Measurements from ENCODE around the gene TSEN54.

Gene TSEN54

DNA sequence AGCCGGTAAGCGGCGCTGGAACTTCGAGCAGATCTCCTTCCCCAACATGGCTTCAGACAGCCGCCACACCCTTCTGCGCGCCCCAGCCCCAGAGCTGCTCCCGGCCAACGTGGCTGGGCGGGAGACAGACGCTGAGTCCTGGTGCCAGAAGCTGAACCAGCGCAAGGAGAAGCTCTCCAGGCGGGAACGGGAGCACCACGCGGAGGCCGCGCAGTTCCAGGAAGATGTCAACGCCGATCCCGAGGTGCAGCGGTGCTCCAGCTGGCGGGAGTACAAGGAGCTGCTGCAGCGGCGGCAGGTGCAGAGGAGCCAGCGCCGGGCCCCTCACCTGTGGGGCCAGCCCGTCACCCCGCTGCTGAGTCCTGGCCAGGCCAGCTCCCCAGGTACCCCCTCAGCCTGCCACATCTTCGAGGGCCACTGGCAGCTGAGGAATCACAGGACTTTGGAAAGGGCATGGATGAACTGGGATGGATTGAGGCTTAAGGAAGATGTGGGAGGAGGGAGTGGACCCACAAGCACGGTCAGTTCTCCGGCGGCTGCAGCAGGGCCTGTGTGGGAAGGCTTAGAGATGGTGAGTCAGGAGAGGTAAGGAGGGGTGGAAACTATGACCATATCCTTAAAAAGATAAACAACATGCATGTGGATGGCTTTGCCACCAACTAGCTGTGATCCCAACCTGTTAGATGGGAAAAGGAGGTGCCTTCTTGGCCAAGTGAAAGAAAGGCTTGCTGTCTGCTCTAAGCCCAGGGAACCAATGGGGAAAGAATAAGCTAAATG is 5.8 kb downstream of the TSEN54 start:
- no peak for DNase-seq

DNA sequence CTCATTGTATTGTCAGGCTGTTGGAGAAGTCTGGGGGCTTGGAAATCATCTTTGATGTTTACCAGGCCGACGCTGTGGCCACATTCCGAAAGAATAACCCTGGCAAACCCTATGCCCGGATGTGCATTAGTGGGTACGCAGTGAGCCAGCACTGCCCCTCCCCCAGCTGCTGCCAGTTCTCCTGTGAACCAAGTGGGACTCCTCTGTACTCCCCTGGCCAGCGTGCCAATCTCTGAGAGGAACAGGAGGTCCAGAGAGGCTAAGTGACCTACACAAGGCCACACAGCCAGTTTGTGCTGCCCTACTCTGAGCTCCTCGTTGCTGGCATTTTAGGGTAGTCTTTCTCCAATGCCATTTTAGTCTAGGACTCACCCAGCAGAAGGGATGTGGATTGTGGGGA is 7.3 kb downstream of the TSEN54 start:
- no peak for DNase-seq

DNA sequence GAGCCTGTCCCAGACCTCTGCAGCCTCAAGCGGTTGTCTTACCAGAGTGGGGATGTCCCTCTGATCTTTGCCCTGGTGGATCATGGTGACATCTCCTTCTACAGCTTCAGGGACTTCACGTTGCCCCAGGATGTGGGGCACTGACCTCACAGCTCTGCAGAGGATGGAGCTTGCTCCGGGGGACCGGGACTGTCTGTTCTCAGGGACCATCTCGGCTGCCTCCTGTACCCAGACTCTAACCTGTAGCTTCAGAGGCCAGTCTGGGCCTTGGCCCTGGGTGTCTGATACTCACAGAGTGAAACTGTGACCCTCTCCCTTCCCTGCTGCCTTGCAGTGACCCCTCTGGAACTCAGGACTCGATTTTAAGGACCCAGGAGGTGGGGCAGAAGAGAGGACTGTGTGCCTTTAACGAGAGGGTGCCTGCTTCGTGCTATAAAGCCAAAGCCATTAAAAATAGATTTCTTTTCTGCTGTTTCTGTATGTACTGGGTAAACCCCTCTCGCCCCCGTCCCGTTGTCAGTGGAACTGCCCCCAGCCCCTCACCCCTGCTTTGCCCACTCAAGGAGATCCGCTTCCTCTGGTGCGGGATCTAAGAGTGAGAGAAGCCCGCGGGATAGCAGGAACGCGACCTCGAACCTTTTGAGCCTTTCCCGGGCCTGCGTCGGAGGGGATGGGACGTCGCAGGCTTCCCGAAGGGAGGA is 8.1 kb downstream of the TSEN54 start:
- DNase-seq: no peak

DNA sequence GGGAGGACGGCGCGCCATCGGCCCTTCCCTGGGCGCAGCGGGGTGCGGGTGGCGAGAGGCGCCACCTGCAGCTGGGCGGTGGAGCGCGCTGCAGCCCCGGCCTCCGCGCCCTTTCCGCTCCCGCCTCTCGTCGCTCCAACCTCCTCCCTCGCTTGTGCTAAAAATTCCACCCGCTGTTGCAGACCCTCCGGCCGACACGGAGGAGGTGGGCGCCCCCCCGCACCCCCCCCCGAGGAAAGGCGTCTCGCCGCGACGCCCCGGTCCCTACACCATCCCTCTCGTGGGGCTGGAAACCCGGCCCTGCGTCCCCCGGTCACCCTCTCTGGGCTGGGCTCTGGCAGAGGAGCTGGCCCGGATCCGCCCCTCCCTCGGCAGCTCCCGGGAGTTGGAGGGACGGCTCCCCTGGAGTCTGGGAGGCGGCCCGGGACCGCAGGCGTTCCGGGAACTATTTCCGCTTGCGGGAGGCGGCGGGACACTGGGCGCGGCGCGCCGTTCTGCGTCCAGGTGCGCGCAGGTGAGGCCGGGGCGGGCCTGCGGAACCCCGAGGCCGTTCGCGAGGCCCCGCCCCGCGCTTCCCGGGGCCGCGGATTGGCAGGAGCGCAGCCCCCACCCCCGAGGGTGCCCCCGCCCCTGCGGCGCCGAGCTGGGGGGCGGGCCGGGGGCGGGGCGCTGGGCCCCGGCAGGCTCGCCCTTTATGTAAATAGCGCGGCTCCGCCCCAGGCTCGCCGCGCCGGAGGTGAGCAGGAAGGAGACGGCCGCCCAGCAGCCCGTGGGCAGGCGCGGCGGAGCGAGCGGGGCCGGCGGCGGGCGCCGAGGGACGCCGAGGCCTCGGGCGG is 8.9 kb downstream of the TSEN54 start, which contains the start of gene LLGL2:
Gene LLGL2 (plus strand): TSS at position 728 of the 836 bp plus-strand sequence. CDS start 17,730 bp downstream, outside the sequence.
- peak; percentile 78 to 92 for DNase-seq

DNA sequence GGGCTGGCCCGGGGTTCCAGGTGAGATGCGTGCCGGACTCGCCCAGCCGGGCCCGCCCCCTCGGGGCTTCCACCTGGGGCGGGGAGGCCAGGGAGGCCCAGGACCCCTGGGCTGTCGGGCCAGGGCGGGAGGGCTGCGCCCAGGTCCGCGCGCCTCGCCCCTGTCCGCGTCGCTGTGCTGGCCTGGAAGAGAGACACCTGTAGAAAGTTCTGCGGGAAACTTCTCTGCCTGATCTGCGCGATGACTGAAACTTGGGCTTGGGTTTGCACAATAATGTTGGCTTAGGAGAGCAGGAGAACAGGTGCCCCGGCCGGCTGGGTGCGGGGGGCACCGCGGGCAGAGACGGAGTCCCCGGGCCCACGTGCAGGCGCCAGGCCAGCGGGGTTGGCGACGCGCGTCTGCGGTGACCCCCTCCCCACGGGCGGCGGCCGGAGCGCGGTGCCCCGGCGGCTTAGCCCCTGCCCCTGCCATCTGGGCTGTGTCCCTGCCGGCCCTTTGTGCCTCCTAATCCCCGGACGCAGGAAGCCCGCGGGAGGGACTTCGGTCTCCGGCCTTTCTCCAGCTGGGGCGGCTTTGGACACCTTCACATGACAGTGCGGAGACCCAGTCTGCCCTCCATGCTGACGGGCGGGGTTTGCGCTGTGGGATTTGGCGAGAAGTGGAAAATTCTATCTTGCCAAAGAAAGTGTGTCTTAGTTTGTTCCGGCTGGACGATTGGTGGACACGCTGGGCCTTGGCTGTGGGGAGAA is 9.7 kb downstream of the TSEN54 start:
- DNase-seq: no peak

DNA sequence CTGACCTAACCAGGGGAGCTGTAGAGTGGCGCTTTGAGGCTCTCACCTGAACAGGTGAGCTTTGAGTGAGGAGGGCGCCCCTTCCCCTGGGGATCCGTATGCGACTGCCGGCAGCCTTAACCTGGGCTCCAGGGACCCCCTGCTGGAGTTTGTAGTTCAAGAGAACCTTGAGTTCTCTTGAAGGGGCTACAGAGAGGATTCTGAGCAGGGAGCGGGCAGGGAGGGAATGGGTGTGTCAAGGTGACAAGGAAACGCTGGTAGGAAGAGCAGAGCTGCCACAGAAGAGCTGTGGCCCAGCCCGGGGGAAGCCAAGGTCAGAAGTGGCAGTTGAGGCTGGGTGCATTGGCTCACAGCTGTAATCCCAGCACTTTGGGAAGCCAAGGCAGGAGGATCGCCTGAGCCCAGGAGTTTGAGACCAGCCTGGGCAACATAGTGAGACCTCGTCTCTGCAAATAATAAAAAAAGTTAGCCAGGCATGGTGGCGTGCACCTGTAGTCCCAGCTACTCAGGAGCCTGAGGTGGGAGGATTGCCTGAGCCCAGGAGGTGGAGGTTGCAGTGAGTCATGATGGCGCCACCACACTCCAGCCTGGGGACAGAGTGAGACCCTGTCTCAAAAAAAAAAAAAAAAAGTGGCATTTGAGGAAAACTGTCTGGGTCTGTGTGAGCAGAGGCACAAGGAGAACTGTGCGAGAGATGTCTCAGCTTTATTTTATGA is 10.4 kb downstream of the TSEN54 start:
- DNase-seq: no peak

DNA sequence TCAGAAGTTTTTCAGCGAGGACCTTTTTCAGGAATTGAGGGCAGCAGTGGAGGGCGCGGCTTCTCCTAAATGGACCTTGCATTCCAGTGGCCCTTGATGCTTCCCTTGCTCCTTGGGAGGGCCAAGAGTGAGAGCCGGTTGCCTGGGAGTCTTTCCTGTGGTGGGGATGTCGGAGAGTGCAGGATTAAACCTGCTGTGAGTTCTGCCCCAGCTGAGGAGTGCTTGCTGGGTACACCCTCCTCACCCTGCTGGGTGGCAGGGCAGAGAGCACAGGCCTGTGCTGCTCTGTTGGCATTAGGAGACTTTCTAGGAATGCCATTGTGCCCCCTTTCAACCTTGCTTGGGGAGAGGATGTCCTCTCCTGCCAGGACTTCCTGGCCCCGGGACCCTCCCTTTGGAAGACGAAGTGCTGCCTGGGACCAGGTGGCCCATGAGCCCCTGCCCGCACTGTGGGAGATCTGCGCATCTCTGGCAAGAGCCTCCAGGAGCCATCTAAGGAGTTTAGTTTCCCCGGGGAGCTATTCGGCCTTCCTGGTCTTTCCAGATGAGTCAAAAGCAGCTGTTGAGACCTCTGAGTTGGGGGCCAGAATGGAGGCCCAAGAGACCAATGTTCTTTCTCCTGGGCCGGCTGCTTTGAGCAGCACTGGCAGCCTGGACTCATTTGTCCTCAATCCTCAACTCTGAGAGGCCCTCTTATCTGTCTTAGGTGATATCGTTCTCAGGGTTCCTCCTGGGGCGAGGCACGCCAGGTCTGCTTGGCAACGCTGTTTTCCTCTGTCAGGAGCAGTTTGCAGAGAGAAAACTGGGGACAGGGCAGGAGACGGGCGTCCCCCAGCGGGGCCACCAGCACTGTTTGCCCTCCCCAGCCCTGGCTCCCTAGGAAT is 14.8 kb downstream of the TSEN54 start:
- no peak for DNase-seq

DNA sequence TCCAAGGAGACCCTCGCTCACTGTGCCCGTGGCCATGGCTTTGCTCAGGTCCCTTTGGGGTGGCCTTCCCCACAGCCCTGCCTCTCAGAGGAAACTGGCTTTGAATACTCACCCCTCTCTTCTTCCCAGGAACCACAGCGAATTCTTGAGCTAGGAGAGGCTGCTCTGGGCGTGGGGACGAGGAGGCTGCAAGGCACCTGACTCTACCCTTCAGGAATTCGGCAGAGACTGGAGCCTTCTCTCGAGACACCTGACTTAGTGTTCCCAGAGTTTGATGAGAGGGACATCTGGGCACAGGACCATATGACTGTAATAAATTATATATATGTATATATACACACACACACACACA is 15.4 kb downstream of the TSEN54 start:
- DNase-seq: no peak

DNA sequence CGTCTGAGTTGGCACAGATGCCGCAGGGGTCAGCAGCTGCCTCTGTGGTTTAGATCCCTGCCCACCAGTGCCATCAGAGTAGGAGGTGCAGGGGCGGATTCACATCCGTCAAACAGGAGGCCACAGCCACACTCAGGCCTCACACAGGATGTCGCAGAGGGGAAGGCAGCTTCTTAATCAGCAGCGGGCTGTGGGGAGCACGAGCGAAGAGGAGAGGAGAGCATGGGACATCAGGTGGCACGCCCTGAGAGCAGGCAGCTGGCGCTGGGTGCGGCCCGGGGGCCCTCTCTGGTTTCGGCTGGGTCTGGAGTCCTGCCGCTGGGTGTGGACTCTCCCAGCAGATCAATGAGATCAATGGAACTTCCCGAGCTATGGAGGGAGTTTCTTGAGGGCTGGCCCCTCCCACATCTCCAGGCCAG is 18.8 kb downstream of the TSEN54 start:
- DNase-seq: no peak

DNA sequence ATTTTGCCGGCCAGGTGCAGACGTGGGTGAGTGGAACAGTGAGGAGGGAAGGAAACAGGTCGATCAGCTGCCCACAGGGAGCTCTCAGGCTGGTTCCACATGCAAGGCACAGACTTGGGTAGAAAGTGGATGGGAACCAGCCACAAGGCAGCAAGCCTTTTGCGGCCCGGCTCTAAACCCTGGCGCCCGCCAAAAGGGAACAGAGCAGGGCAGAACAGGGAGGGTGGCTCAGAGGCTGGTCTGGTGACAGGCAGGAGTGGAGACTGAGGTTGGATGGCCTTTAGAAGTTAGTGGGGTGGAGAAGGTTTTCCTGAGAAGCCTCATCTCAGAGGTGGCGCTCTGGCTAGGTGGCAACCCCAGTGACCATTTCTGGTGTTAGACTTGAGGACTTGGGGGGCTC is 19.5 kb downstream of the TSEN54 start:
- DNase-seq: no peak

DNA sequence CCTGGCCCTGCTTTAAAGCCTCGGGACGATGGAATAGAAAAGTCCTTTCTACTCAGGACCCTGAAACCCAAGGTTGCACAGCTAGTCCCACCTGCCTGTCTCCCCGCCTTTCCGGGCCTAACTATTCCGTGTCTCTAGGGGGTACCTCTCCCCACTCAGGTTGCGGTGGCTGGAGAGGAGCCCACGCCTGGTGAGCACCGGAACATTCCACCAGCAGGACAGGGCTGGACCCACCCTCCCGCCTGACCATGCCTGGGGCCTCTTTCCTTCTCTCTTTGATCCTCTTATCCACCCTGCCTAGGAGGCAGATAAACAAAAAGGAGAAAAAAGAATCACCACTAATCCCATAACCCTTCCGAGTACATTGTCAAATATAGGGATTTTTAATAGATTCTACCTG is 20.0 kb downstream of the TSEN54 start:
- no peak for DNase-seq

DNA sequence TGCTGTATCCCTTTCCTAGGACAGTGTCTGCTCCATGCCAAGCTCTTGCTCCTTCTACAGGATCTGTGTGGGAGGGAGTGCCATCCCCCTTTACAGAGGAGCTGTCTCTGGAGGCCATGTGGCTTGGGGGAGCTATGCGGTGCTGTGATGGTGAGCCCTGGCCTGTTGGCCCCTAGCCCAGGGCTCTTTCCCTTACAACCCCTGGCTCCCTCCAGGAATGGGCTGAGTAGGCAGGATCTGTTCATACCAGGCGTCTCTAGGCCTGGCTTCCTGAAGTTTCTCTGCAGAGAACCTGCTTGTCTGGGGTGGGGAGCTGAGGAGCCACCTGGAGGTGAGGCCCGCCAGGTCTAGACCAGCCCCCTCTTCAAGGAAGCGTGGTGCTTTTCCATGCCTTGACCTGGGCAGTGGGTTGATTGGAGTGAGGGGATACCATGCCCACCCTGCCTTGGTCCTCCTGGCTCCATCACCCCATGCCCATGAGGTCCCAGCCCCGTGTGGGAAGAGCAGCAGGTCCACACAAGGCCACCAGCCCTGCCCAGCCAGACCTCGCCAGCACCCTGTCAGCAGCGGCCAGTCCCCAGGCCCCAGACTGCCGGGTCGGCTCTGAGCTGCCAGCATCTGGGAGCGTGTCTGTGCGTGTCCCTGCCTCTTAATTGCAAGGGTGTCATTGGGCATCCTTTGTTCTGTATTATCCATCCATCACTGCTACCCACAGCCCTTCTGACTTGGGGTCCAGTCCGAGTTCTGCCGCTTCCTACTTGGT is 23.8 kb downstream of the TSEN54 start:
- DNase-seq: no peak

DNA sequence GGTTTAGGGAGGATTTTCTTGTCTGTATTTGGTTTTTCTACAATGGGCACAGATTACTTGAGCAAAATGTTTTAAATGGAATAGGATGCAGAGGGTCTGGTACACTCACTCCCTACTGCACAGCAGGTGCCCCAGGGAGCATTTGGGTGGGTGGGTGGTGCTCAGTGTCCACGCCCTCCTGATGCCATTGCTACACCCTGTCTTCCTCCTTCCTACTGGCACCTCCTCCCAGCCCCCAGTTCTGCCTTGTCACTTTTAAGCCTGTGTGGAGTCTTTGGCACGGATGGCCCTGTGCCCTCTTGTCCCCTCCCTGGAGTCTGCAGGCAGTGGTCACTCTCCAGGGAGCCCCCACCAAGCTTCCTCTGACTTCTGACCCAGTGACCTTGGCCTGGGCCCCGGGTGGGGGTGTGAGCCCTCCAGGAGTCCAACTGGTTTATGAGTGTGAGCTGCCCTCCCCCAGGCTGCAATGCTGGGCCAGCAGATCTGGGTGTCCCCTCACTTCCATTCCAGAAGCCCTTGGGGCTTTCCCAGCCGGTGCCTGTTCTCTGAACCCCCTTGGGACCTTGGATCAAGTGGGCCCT is 24.7 kb downstream of the TSEN54 start:
- DNase-seq: no peak

DNA sequence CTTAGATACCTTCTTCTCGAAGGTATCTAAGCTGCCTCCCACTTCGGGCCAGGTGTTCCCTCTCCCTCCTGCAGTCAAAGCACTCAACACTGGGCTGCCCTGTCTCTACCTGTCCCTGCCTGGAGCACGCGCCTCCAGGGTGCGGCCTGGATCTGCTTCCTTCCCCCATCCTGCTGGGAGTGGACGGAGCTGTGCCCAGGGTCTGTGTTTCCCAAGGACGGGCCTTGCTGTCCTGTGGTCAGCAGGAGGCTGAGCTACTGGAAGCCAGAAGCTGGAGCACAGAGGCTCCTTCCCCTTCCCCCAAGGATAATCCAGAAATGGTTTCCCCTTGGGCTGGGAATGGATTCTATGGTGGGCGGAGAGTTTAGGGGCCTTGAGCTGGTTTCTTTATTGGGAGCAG is 25.9 kb downstream of the TSEN54 start:
- no peak for DNase-seq

DNA sequence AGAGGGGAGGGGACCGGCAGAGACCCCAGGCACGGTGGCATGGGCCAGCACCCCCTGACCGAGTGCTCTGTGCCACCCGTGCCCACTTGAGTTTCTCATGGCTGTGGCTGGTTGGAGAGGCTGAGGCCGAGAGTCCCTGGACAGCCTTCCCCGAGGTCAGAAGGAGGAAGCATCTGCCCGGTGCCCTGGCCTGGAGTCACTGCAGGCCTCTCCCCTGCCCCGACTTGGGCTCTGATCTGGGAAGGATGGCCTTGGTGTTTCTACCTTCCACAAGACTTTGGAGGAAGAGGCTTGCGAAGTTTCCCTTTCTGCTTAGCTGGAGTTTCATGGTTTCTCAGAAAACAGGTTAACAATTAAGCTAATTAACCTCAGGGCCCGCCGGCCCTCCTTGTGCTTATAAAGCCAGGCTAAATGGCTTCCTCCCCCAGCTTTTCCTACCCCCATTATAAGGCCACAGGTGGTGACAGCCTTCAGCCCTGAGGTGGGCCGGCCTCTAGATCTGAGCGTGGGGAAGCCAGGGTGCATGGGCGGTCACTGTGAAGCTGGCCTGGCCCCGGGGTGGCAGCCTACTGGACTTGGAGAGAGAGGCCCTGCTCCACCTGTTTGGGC is 26.5 kb downstream of the TSEN54 start:
- DNase-seq: no peak

DNA sequence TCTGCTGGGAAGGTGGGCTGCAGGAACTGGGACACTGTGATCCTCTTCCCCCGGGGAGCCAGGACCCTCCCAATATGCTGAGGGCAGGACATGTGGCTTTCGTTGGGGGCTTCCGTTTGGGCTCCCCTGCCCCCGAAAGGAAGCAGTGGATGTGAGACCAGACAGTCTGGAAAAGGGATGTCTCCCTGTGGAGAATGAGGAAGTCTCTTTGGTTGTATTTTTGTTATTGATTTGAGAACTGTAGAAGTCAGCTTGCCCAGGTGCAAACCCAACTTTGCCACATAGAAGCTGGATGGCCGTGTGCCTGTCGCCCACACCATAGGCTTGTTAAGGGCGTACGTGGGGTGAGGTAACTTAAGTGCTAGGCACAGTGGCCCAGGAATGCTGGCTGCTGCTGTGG is 27.9 kb downstream of the TSEN54 start:
- DNase-seq: no peak

DNA sequence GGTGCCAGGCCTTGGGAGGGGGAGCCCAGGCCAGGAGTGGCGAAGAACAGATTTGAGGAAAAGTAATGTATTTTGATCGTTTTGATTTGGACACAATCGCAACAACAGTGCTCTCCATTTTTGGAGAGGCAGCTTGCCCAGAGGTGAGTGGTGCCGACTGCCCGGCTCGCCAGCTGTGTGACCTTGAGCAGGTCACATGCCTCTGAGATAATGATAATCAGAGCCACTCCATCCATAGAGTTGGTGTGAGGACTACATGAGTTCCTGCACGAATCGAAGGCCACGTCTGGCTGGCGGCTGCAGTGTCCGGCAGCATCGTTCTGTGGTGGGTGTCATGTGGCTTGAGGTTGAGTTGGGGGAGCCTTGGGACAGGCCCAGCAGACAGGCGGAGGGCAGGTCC is 29.9 kb downstream of the TSEN54 start:
- DNase-seq: no peak

DNA sequence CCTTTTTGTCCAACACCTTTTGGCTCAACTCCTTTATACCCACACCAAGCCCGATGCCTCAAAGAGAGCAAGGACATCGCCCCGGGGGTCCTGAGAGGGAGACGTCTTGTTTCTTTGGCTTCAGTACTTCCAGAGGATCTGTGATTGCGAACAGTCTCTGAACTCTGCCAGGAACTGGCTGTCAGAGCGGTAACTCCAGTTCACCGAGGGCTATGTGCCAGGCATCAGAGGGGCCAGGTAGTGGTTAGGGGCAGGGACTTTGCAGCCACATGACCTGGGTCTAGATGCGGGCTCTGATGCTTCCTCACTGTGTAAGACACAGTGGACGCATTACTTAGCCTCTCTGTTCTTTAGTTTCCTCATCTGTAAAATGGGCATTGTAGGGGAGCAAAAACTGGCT is 30.8 kb downstream of the TSEN54 start:
- DNase-seq: no peak

DNA sequence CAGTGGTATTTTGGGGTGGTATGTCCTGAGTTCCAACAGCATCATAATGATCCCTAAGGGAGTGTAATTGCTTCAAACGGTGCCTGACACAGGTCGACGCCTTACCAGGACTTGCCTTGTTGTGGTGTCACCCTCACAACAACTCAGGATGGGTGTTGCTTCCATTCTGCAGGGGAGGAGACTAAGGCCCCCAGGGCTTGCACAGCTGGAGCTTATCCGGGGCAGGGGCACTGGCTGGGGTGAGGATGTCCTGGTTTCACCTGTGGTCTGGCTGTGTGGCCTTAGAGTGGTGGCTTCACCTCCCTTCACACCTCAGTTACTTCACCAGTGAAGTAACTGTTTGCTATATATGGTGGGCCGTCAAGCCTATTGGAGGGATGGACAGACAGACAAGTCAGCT is 32.5 kb downstream of the TSEN54 start:
- no peak for DNase-seq

Data from SHP77 (cell line).